Stimulated activated CD8-positive, alpha-beta memory T cell treated with anti-CD3 and anti-CD28 coated beads, Interleukin-15, amount 100 ng/mL, for 4 hours (primary cell): Measurements from ENCODE around the gene TMEM178B.
"Not testable (repeated sequence)": the region's sequence is repeated elsewhere in the genome, so short reads cannot be mapped to it uniquely, and the experiment has no call there.

Experiments used
- DNase-seq, 2 donors: peaks; one replicate each; pipeline ENCODE4 v3.0.0-alpha.2; 2020; ENCODE audit warnings: low read depth in 2 of 2

The TMEM178B gene

DNA sequence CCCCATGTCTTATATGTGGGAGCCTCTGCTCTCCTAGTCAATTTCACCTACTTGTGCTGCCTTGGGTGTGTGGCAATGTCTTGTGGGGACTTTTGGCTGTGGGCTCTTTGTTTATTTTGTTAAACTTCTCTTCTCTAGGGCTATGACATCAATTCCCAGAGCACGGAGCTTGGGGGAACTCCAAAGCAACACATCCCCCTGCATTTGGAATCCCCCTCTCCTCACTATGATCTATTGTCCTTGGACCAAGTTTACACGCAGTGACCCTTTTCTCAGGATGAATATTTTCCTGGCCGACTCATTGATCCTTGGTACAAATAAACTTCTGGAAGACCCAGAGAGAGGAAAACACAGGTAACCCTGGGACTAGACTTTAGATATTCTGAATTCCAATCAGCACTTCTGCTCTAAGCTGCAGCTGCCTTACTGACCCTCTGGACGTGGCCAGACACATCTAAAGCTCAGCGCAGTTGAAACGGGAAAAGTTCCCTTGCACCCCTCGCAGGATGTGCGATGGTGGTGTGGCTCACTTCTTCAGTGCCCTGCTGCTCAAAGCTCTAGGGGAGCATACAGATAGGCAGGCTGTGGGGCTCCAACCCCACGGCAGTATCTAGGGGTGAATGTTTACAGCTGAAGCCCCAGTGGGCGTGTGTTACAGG, 110.8 kb downstream of the TMEM178B start:
- no peak for DNase-seq

DNA sequence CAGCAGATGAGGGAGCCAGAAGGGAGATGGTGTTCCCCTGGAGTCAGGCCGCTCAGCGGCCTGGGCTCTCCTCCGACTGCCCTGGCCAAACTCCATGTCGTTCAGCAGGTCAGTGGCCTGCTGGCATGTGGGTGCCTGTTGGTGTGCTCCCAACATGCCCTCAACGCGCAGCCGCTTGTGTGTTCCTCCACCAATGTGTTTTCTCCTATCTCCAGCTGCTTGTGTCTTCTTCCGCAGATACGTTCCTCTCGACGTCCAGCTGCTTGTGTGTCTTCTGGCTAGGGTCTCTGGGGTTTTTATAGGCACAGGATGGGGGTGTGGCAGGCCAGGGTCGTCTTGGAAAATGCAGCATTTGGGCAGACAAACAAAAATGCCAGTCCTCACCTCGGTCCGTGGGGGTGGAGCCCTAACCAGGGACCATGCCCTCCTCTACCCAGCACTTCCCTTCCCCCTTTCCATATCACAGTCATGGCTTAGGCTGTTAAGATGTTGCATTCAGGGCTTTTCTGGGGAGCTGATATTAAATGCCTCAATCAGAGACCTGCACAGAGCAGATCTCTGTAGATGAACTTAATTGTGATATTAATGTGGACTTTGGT, 111.6 kb downstream of the TMEM178B start:
- no peak for DNase-seq

DNA sequence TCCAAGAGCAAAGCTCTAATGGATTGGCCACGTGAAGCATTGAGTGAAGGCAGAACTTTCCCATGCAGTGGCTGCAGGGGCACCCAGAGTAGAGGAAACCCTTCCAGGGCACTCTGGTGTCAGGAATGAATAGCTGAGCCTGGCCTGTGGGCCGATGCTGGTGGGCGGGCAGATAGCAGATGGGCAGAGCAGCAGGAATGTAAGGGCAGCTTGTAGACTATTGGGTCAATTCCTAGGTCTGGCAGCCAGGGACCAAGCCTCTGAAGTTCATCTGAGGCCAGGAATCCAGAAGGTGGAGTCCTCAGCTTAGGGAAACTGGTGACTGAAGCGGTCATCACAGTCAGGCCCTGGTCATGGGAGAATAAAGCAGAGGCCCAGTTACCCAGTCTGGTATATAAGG, 115.4 kb downstream of the TMEM178B start:
- no peak for DNase-seq

DNA sequence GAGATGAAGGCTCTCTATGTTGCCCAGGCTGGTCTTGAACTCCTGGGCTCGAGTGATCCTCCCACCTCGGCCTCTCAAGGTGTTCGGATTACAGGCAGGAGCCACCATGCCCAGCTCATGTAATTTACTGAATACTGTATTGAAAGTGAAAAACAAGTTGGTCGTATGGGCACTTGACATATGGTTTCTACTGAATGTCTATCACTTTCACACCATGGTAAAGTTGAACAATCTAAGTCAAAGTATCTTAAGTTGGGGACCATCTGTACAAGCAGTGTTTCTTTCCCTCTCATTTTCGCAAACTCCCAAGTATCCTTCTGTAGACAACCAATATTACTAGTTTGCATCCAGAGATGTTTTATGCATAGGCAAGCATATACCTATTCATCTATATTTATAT, 116.6 kb downstream of the TMEM178B start:
- no peak for DNase-seq

DNA sequence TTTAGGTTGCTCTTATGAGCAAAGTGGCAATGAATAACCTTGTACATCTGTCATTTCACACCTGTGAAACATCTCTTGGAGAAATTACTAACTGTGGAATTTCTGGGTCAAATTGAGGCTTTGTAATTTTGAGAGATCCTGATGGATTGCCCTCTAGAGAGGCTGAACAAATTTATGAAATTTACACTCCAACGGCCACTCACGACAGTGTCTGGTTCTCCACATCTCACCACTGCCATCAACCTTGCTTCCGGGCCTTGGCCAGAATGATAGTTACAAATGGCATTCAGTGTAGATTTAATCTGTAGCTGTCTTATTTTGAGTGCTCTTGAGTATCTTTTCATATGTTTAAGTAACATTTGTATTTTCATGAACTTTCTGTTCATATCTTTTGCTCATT, 117.4 kb downstream of the TMEM178B start:
- no peak for DNase-seq

DNA sequence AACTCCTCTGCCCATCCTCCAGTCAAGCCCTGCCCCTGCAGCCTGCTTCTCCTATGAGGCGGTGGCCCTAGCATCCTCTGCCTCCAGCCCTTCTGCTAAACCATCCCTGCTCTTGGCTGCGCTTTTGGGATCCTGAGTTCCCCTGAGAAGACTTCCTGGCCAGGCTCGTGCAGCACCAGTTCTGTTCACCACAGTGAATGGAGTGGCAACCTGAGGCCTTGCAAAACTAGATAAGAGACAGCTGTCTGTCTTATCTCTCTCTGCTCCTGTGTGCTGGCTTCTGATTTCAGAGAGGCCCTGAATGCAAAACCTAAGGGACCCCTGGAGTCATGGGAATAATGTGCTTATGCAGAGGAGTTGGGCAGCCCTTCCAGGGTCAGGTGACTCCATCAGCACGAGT, 119.2 kb downstream of the TMEM178B start:
- DNase-seq = no peak

DNA sequence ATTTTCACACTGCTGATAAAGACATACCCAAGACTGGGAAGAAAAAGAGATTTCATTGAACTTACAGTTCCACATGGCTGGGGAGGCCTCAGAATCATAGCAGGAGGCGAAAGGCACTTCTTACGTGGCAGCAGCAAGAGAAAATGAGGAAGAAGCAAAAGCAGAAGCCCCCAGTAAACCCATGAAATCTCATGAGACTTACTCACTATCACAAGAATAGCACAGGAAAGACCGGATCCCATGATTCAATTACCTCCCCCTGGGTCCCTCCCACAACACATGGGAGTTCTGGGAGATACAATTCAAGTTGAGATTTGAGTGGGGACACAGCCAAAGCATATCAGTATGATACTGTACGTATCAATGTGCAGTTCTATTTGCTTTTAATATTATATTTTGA, 121.9 kb downstream of the TMEM178B start:
- not testable (repeated sequence) for DNase-seq

DNA sequence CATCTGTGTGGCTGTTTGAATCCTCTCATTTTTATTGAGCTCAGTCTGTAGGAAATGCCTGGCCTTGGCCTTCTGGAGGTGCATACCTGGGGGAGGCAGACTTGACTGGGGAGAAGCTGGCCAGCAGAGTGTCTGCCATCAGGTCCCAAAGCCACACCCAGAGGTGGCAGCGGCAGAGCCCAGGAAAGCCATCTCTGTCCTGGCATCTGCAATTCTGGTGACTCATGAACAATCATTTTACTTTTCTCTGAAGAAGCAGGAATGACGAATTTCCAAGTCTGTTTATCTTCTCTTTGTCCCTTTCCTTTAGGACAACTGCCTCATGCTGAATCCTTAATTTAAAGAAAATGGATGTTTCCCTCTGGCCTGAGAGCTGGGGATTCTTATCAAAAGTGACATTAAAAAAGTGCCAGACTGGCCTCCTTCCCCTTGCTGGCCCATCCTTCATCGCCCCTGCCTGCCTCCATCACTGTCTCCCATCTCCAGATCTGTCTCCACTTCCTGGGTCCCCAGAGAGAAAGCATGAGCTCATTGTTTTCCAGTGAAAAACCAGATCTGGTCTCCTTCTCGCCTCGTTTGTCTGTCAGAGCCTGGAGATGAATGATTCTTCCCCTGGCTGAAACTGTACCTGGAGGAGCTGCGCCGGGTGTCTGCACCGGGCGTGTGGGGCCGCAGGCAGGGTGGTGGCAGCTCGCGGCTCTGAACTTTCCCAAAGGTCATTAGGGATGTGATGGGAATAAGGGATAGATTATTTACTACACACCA, 124.5 kb downstream of the TMEM178B start:
- no peak for DNase-seq

DNA sequence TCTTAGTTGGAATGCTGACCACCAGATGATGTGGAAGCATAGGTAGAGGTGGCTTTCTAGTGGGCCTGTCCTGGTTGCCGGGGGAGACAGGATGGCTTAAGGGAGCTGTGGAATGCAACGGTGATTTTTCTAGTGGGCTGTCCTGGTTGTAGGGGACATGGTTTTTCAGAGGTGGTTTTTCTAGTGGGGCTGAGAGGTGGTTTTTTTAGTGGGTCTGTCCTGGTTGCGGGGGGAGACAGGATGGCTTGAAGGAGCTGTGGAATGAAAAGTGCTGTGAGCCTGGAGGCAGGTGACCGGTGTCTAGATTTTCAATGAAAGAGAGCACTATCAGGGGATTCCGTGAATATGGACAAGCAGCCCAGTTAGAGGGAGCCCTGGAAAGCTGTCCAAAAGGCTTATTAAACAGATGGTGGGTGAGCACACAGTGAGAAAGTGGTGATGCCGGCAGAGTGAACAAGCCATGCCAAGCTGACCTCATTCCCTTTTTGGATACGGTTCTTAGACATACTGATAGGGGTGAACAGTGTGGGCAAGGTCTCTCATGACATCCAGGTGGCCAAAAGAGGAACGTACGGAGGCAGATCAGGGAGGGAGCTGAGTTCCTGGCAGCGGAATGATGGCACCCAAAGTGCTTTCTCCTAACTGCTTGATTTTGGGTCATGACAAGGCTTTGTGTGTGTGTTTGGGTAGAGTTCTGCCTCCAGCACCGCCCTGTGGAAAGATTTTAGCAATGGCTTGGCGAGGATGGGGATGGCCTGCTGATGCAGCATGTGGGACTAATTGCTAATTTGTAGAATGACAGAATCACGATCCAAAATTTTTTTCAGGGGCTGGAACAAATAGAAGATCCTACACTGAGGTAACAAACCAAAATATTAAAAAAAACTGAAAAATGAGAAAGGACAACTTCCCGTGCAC, 126.6 kb downstream of the TMEM178B start:
- no peak for DNase-seq

DNA sequence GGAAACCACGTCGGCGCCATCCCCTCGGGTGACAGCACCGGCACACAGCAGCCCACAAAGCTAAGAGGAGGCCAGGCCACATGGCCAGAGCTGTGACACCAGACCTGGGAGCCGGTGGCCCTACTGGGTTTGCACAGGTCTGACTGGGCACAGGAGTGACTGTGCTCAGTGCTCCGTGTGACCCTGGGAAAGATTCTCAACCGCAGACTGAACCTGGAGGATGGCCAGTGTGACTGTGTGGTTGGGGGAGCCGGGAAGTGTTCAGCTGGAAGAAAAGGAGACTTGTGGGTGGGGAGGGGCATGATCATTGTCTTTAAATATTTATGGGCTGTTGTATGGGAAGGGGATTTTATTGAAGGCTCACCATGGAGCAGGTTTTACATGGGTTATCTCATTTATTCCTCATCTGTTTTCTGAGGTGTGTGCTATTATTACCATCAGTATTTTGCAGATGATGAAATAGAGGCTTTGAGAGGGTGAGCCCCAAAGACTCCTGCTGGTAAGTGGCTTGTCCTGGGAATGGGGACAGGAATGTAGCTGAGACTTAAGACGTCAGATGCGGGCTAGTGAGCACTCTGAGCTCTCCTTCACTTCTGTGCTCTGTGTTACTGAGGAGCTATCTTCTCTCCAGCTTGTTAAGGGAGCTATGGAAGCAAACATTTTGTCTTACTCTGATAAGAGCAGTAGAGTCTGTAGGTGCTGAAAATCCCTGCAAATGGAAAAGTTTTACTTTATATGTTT, 127.5 kb downstream of the TMEM178B start:
- no peak for DNase-seq

DNA sequence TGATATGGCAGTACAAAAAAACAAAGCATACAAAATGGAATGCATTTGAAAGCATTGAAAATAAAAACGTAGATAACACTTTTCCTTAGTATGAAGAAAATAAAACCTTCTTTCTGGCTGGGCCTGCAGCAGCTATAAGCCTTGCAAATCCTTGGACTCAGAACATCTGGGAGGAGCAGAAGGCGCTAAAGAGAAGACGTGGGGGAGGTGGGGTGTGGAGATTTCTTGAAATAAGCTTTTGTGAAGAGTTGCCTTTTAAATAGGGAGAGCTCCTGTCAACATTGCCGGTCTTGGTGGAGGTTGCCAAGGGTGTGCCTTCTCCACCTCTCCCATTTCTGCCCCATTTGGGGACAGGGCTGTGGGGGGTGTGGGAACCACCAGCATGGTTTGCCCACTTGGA, 128.7 kb downstream of the TMEM178B start:
- DNase-seq = no peak

DNA sequence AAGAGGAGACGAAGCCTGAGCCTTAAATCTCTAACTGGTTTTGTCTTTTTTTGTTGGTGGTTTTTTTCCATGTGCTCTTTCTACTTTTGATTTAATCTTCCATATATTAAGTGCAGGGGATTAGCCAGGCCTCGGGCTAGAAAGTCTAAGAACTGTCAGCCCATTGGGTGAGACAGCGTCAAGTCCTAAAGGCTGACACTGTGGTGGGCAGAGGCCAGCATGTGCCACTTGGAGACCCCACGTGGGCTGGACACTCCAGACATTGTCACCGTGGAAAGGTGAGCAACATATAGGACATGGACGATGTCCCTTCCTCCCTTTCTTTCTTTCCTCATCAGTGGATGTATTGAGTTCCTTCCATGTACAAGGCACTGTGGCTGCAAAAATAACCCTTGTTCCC, 129.3 kb downstream of the TMEM178B start:
- DNase-seq = no peak

DNA sequence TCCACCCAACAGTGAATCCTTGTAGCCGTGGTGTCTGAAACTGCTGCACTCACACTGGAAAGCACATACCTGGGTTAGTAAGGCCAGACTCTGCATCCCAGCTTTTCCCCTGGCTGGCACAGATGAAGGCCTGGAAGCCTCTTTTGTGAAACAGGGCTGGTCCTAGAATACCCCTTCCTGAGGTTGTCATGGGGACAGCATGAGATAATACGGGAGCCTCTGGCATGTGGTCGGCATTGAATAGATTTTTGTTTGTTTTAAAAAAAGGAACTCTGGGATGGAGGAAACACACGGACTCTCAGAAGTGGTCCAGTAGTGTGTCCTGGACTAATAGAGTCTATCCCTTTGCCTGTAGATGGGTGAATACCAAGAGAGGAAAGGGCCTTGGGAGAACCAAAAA, 129.7 kb downstream of the TMEM178B start:
- DNase-seq = no peak

DNA sequence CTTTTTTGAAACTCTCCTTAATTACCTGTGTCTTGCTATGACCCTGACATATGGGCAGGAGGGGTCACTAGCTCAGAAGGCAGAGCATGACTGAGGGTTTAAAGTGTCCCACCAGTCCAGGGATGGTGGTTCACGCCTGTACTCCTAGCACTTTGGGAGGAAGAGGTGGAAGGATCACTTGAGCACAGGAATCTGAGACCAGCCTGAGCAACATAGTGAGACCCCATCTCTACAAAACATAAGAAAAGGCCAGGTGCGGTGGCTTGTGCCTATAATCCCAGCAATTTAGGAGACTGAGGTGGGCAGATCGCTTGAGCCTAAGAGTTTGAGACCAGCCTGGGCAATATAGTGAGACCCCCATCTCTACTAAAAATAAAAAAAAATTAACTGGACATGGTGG, 133.8 kb downstream of the TMEM178B start:
- no peak for DNase-seq

DNA sequence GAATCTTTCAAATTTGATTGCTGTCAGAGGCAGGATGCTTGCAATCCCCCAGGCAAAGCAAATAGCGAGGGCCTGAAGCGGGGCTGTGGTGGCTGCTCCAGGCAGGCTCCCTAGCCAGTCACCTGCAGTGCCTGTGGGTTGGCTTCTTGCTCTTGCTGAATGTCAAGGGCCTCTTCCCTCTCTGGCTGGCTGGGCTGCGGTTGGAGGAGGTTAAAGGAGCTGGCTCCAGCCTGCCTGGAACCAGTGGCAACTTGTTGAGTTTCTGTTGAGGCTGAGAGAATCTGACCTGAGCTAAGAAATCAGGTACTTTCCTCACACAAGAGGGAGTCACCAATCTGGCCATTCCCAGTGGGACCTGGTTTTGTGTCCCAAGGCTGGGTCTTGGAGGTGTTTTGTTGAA, 134.7 kb downstream of the TMEM178B start:
- DNase-seq = no peak

DNA sequence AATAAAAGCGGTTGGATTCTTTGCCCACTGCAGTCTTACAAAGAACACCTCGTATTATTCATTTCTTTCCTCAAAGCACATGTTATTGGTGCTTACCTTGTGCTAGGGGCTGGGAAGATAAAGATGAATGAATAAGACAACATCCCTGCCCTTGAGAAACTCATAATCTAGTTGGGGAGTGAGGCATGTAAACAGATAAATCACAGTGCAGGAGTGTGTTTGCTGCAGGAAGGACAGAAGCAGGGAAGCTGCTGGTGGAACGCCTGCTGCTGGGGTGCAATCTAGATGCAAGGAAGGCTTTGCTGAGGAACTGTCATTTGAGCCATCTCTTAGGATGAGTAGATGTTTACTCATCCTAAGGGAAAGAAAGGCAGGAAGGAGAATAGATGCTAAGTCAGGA, 135.6 kb downstream of the TMEM178B start:
- no peak for DNase-seq

DNA sequence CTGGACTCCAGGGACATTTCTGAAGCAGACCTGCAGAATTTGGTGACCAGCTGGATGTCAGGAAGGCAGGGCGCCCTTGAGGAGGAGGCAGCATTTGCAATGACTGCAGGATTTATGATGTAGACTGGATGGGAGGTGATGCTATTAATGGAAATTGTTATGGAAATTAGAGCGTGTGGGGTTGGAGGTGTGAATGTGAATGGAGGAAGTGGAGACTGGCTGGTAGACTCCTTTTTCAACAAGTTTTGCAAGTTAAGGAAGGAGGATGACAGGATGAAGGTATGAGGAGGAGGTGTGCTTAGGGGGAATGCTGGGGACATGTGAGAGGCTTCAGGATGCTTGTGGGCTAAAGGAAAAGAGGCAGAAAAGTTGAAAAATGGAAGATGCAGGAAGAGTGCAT, 137.0 kb downstream of the TMEM178B start:
- no peak for DNase-seq

DNA sequence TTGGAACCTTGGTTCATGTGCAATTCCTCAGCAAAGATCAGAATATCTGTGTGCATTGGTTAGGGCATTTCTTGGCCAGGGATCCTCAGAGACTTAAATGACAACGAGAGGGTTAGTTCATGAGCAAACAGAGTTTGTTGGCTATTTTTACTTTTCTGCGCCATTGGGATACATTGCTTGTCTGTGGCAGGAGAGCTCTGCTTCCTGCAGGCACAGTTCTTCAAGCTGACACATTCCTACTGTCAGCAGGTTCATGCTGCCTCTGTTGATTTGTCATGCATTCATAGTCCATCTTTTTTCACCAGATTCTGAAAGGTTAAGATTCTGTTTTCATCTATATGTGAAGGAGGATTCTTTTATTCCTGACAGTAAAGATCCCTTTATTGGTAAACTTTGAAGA, 139.4 kb downstream of the TMEM178B start:
- DNase-seq = no peak

DNA sequence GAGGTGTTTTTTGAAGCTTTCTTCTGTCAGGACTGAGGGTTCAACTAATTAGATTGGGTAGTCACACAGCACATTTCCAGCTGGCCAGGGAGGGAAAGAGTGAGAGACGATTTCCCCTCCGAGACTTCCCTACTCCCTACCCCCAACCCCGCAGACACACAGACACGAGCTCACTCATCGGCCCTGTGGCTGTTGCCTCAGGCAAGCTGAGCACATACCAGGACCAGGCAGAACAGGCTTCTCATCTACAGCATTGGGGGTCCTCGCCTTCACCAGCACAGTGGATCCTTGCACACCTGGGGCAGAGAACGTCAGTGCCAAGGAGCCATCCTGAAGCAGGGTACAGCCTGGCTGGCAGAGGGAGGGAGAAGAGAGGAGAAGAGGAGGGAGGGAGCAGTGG, 144.1 kb downstream of the TMEM178B start:
- DNase-seq = no peak

DNA sequence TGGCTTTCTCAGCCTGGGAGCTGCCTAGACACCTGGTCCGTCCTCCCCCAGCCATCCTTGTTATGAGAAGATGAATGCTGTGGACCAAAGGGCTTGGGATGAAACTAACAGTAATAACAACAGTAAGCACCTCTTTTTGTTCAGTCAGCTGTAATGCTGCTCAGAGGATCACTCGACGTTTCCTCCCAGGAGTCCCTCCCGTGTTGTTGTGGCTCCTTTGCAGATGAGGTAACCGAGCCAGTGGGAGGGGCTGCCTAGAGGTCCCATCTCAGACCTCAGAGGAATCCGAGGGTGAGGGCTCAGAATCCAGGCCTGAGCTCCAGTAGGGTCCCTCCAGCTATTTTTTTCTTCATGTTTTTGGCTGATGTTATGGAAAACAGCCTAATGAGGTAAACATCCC, 145.1 kb downstream of the TMEM178B start:
- no peak for DNase-seq

DNA sequence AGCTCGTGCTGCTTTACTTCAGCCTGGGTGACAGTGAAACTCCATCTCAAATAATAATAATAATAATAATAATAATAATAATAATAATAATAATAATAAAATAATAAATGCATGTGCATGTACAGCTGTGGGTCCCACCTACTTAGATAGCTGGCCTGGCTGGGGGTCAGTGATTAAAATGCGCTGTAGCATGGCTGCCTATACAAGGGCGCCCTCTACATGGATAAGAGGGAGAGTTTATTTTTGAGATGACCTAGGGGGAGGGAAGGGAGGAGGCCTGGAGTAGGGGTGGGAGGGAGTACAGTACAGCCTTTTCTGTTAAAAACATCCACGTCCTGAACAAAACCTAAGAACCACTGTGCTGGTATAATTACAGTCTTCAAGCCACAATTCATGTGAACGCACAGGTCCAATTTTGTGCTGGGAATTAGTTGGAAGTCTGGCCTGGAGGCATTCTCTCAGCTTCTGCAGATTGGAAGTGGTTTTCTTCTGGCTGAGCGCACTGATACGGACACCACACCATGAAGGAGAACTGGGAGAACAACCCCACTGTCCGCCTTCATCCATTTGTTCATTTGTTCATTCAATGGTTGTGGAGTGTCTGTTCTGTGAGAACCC, 146.5 kb downstream of the TMEM178B start:
- no peak for DNase-seq
